Osteoblast (primary cell): Measurements from ENCODE around the gene B4GALT5. TPM values are rescaled to one million over a fixed set of nuclear protein-coding genes. Genes with fewer than 3 reads are reported as not detected.

Source experiments
- DNase-seq: peaks from one replicate; pipeline ENCODE4 v3.0.0; 2011; ENCODE audit warnings: low spot score, mixed read lengths; ENCODE audit not compliant: insufficient read length; ENCODE audit errors: missing footprints
- H2AFZ ChIP-seq: 2 replicates; pipeline ENCODE4 v1.6.0; 2011; ENCODE audit warnings: mild to moderate bottlenecking, low read length
- H3K27ac ChIP-seq: 2 replicates; pipeline ENCODE4 v1.5.1; 2011; ENCODE audit warnings: mild to moderate bottlenecking, low read depth, low read length, moderate library complexity
- H3K27me3 ChIP-seq: 2 replicates; pipeline ENCODE4 v1.6.0; 2012; ENCODE audit warnings: mild to moderate bottlenecking, control low read depth, inconsistent platforms, low read length, moderate library complexity; ENCODE audit not compliant: insufficient read depth
- H3K36me3 ChIP-seq: 2 replicates; pipeline ENCODE4 v1.5.1; 2011; ENCODE audit warnings: mild to moderate bottlenecking, low read length, control low read depth, moderate library complexity; ENCODE audit not compliant: insufficient read depth
- H3K4me1 ChIP-seq: 2 replicates; pipeline ENCODE4 v1.5.1; 2011; ENCODE audit warnings: mild to moderate bottlenecking, low read length, control low read depth, moderate library complexity; ENCODE audit not compliant: insufficient read depth
- H3K4me2 ChIP-seq: 2 replicates; pipeline ENCODE4 v1.6.0; 2011; ENCODE audit warnings: mild to moderate bottlenecking, low read length; ENCODE audit not compliant: insufficient read depth
- H3K4me3 ChIP-seq: fragments of 200-600 bp; sonication (generic); 3 replicates; pipeline ENCODE4 v1.5.1; 2012; ENCODE audit warnings: mild to moderate bottlenecking, low read length, inconsistent platforms; ENCODE audit not compliant: insufficient read depth
- H3K79me2 ChIP-seq: 2 replicates; pipeline ENCODE4 v1.6.0; 2012; ENCODE audit warnings: mild to moderate bottlenecking, low read length, control low read depth, inconsistent platforms; ENCODE audit not compliant: insufficient read depth
- H3K9me3 ChIP-seq: 2 replicates; pipeline ENCODE4 v1.5.1; 2011; ENCODE audit warnings: low read depth, low read length, control low read depth
- H4K20me1 ChIP-seq: 2 replicates; pipeline ENCODE4 v1.6.0; 2012; ENCODE audit warnings: mild to moderate bottlenecking, low read length, control low read depth; ENCODE audit not compliant: insufficient read depth
- total RNA-seq: library from RNA; depleted of rRNA; stranded (reverse); fragments of >200 nt; gene quantifications from 2 replicates; pipeline ENCODE4 v1.2.3, GENCODE V29; 2012
- TF ChIP-seq, protein P1 (sequence below): IDR thresholded peaks from 2 replicates; pipeline ENCODE4 v1.5.1; 2011; ENCODE audit warnings: mild to moderate bottlenecking, low read depth, low read length, moderate library complexity; ENCODE audit errors: extremely low read depth

The B4GALT5 gene
- total RNA-seq, 1 donor: 35.8 TPM

DNA sequence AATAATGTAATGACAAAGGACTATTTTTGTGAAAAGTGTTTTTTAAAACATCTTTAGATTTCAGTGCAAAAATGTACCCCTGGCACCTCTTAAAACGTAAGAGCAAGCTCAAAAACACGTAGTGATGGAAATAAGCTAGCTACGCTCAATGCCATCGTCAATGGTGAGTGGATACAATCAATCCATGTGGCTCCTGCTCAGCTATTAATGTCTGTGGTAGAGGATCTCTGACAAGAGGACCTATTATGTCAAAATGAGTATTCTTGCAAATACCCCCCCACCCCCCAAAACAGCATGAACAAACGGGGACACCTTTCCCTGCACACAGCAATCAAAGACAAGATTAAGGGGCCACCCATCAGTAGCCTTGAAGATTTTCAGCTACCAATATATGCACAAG lies 80.7 kb downstream of the B4GALT5 start:
- no peaks in the 10 kb centered on the region for H3K9me3 ChIP-seq
- no peak for DNase-seq
- H3K4me2 ChIP-seq: no peak overlapping the region
- H4K20me1 ChIP-seq: no peaks in the 10 kb centered on the region
- H3K4me3 ChIP-seq: no peak overlapping the region
- H3K27ac ChIP-seq: no peak overlapping the region
- TF ChIP-seq, protein P1, sequence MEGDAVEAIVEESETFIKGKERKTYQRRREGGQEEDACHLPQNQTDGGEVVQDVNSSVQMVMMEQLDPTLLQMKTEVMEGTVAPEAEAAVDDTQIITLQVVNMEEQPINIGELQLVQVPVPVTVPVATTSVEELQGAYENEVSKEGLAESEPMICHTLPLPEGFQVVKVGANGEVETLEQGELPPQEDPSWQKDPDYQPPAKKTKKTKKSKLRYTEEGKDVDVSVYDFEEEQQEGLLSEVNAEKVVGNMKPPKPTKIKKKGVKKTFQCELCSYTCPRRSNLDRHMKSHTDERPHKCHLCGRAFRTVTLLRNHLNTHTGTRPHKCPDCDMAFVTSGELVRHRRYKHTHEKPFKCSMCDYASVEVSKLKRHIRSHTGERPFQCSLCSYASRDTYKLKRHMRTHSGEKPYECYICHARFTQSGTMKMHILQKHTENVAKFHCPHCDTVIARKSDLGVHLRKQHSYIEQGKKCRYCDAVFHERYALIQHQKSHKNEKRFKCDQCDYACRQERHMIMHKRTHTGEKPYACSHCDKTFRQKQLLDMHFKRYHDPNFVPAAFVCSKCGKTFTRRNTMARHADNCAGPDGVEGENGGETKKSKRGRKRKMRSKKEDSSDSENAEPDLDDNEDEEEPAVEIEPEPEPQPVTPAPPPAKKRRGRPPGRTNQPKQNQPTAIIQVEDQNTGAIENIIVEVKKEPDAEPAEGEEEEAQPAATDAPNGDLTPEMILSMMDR: no peak
- peaks cover 34% of the 10 kb centered on the region for H3K36me3 ChIP-seq
- no peaks in the 10 kb centered on the region for H3K4me1 ChIP-seq
- H3K79me2 ChIP-seq: no peaks in the 10 kb centered on the region
- no peaks in the 10 kb centered on the region for H3K27me3 ChIP-seq
- H2AFZ ChIP-seq: no peak overlapping the region

DNA sequence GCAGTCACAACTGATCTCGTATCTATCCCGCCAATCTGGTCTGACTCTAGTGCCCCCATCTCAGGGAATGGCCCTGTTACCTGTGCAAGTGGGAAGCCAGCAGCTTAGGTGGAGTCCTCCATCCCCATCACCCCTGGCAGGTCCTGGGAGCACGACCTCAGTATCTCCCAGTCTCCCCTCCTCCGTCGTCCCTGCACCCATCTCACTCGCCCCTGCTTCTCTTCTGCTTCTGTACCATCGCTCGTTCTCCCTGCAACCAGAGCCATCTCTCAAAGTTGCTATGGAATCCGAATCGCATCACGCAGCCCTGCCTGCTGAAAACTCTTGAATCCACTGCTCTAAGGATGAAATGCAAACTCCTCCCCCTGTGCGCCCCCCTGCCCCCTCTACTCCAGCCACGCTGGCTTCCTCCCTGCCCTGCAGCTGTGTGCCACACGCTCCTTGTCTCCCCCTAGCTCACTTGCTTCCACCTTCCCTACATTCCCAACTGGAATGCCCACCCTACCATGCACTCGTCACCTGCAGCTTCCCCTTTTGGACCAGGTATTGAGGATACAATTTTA lies 81.7 kb downstream of the B4GALT5 start:
- Histone ChIP-seq H3K4me2 (no peak overlapping the region), H3K9me3 (no peaks in the 10 kb centered on the region), H4K20me1 (no peaks in the 10 kb centered on the region), H3K79me2 (no peaks in the 10 kb centered on the region), H3K27me3 (no peaks in the 10 kb centered on the region), H2AFZ (no peak overlapping the region), H3K27ac (no peak overlapping the region), H3K4me3 (no peak overlapping the region), H3K36me3 (peaks cover 25% of the 10 kb centered on the region), H3K4me1 (no peaks in the 10 kb centered on the region)
- DNase-seq: no peak
- TF ChIP-seq, protein P1: no peak

DNA sequence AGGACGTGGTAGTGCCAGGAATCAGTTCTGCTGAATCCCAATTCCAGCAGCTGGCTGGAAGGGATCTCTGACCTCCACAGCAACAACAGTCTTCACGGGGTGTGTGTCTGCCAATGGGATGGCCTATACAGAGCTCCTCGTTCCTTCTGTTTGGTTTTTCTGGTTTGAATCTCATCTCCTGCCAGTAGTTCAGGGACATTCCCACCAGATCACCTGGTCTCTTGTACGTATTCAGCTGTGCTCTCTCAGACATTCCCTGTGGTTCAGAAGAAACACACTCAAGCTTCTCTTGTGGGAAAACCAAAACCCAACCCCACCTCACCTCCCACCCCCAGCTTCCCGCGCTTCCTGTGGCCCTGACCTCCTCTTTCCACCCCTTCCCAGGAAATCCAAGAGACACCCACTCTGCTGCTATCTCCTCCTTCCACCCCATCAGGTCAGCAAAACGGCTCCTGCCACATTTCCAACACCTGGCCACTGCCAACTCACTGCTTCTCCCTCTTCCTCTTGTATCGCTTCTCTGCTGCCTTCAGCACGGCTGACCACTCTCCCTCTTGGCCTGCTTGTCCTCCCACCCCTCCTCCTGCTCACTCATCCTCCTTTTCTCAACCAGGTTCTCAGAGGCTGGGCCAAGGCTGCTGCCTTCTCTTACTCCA lies 82.5 kb downstream of the B4GALT5 start:
- no peaks in the 10 kb centered on the region for H3K27me3 ChIP-seq
- no peak overlapping the region for H2AFZ ChIP-seq
- H4K20me1 ChIP-seq: no peaks in the 10 kb centered on the region
- no peaks in the 10 kb centered on the region for H3K4me1 ChIP-seq
- no peak overlapping the region for H3K4me2 ChIP-seq
- H3K27ac ChIP-seq: no peak overlapping the region
- H3K36me3 ChIP-seq: peaks cover 18% of the 10 kb centered on the region
- H3K9me3 ChIP-seq: no peaks in the 10 kb centered on the region
- DNase-seq: no peak
- no peak overlapping the region for H3K4me3 ChIP-seq
- TF ChIP-seq, protein P1: no peak
- H3K79me2 ChIP-seq: no peaks in the 10 kb centered on the region

DNA sequence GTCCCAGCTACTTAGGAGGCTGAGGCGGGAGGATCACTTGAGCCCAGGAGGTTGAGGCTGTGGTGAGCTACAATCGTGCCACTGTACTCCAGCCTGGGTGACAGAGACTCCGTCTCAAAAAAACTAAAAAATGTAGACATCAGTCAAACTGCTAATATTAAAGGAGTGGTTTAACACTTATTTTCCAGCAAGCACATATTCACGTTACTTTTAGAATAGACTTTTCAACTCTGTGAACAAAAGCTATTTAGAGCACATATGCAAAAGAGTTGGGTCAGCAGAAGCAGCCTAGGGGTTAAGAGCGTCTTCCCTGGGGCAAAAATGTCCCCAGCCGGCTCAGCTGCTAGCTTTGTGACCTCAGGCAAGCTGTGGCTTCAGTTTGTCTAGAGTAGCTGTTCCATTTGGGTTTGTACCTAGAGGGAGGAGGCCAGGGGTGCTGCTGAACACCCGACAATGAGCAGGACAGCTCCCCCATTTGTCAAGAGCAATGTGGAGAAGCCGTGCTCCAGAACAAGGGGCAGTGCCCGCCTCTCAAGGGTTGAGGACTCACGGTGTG lies 83.2 kb downstream of the B4GALT5 start:
- no peak overlapping the region for H2AFZ ChIP-seq
- H3K4me3 ChIP-seq: no peak overlapping the region
- no peaks in the 10 kb centered on the region for H4K20me1 ChIP-seq
- no peaks in the 10 kb centered on the region for H3K27me3 ChIP-seq
- DNase-seq: no peak
- H3K36me3 ChIP-seq: peaks cover 10% of the 10 kb centered on the region
- no peak overlapping the region for H3K27ac ChIP-seq
- H3K4me1 ChIP-seq: no peaks in the 10 kb centered on the region
- TF ChIP-seq, protein P1: no peak
- no peaks in the 10 kb centered on the region for H3K79me2 ChIP-seq
- H3K4me2 ChIP-seq: no peak overlapping the region
- H3K9me3 ChIP-seq: no peaks in the 10 kb centered on the region
